Measurements from ENCODE around the gene MAP2K1.
A peak's percentile ranks its signal among the peaks of the same experiment; 100 is the strongest.

The MAP2K1 gene

DNA sequence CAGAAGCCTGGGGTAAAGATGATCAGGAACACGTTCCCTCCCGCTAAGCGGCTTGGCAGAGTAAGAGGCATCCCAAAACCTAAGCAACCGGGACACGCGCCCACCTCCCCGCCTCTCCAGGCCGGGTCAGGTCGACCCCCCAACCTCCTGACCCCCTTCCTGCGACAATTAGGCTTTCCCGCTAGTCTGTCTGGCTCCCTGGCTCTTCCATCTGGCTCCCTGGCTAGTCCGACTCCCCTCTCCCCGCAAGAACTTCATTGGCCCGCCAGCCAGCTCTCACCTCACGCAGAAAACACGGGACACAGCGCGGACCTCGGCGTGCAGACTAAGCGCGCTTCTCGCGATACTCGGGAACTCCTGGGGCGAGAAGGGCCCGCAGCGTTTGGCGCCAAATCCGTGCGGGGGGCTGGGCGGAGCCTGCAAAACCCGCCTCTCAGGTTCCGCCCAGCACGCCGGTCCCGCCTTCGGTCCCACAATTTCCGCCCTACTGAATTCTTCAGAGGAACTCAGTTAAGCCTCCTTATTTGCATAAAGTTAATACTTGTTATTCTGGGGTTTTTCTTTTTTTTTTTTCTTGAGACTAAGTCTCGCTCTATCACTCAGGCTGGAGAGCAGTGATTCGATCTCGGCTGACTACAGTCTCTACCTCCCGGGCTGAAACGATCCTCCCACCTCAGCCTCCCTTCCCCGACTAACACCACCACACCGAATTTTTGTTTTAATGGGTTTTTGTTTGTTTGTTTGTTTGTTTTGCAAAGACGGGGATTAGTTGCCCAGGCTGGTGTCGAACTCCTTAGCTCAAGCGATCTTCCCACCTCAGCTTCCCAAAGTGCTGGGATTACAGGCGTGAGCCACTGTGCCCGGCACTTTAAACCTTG lies 30.1 kb upstream of the MAP2K1 start, which contains the start of gene TIPIN (continued):
- TF ChIP-seq ZBTB7A (tag by site-specific recombination; IDR thresholded peaks at IDR 0.05; ENCODE audit: low read depth) = peak; percentile 86
- TF ChIP-seq, protein P1, sequence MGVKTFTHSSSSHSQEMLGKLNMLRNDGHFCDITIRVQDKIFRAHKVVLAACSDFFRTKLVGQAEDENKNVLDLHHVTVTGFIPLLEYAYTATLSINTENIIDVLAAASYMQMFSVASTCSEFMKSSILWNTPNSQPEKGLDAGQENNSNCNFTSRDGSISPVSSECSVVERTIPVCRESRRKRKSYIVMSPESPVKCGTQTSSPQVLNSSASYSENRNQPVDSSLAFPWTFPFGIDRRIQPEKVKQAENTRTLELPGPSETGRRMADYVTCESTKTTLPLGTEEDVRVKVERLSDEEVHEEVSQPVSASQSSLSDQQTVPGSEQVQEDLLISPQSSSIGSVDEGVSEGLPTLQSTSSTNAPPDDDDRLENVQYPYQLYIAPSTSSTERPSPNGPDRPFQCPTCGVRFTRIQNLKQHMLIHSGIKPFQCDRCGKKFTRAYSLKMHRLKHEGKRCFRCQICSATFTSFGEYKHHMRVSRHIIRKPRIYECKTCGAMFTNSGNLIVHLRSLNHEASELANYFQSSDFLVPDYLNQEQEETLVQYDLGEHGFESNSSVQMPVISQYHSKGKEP (tag by site-specific recombination; IDR thresholded peaks at IDR 0.05) = no peak
- TF ChIP-seq ZNF37A (tag by site-specific recombination; IDR thresholded peaks at IDR 0.05) = no peak
- TF ChIP-seq ZNF621 (tag by site-specific recombination; IDR thresholded peaks at IDR 0.05) = no peak
- peak; percentile 68 for TF ChIP-seq OVOL3 (tag by site-specific recombination; IDR thresholded peaks at IDR 0.05)
- TF ChIP-seq, protein P2, sequence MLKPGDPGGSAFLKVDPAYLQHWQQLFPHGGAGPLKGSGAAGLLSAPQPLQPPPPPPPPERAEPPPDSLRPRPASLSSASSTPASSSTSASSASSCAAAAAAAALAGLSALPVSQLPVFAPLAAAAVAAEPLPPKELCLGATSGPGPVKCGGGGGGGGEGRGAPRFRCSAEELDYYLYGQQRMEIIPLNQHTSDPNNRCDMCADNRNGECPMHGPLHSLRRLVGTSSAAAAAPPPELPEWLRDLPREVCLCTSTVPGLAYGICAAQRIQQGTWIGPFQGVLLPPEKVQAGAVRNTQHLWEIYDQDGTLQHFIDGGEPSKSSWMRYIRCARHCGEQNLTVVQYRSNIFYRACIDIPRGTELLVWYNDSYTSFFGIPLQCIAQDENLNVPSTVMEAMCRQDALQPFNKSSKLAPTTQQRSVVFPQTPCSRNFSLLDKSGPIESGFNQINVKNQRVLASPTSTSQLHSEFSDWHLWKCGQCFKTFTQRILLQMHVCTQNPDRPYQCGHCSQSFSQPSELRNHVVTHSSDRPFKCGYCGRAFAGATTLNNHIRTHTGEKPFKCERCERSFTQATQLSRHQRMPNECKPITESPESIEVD (tag by site-specific recombination; IDR thresholded peaks at IDR 0.05) = no peak
- no peak for TF ChIP-seq ZNF530 (tag by site-specific recombination; IDR thresholded peaks at IDR 0.05; ENCODE audit: low read depth)
- no peak for TF ChIP-seq SETDB1 (IDR thresholded peaks at IDR 0.05; ENCODE audit: insufficient read length, low read length)
- peak; percentile 66 for TF ChIP-seq ZBTB8A (tag by site-specific recombination; IDR thresholded peaks at IDR 0.05)
- TF ChIP-seq ZNF175 (tag by site-specific recombination; IDR thresholded peaks at IDR 0.05) = no peak
- no peak for TF ChIP-seq ZNF16 (tag by site-specific recombination; IDR thresholded peaks at IDR 0.05; ENCODE audit: low read depth)
- peak; percentile 90 for TF ChIP-seq ZNF660 (tag by site-specific recombination; IDR thresholded peaks at IDR 0.05)
- TF ChIP-seq GLI2 (tag by site-specific recombination; IDR thresholded peaks at IDR 0.05; ENCODE audit: borderline replicate concordance, low read depth) = no peak
- TF ChIP-seq, protein P3, sequence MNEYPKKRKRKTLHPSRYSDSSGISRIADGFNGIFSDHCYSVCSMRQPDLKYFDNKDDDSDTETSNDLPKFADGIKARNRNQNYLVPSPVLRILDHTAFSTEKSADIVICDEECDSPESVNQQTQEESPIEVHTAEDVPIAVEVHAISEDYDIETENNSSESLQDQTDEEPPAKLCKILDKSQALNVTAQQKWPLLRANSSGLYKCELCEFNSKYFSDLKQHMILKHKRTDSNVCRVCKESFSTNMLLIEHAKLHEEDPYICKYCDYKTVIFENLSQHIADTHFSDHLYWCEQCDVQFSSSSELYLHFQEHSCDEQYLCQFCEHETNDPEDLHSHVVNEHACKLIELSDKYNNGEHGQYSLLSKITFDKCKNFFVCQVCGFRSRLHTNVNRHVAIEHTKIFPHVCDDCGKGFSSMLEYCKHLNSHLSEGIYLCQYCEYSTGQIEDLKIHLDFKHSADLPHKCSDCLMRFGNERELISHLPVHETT (tag by site-specific recombination; IDR thresholded peaks at IDR 0.05) = peak; percentile 44
- TF ChIP-seq, protein P4, sequence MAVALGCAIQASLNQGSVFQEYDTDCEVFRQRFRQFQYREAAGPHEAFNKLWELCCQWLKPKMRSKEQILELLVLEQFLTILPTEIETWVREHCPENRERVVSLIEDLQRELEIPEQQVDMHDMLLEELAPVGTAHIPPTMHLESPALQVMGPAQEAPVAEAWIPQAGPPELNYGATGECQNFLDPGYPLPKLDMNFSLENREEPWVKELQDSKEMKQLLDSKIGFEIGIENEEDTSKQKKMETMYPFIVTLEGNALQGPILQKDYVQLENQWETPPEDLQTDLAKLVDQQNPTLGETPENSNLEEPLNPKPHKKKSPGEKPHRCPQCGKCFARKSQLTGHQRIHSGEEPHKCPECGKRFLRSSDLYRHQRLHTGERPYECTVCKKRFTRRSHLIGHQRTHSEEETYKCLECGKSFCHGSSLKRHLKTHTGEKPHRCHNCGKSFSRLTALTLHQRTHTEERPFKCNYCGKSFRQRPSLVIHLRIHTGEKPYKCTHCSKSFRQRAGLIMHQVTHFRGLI (tag by site-specific recombination; IDR thresholded peaks at IDR 0.05) = peak; percentile 38; the same call in 1 of the 2 replicates
- peak; percentile 94 for TF ChIP-seq ZNF501 (tag by site-specific recombination; IDR thresholded peaks at IDR 0.05)
- TF ChIP-seq ZNF843 (tag by site-specific recombination; IDR thresholded peaks at IDR 0.05) = peak; percentile 75
- TF ChIP-seq, protein P5, sequence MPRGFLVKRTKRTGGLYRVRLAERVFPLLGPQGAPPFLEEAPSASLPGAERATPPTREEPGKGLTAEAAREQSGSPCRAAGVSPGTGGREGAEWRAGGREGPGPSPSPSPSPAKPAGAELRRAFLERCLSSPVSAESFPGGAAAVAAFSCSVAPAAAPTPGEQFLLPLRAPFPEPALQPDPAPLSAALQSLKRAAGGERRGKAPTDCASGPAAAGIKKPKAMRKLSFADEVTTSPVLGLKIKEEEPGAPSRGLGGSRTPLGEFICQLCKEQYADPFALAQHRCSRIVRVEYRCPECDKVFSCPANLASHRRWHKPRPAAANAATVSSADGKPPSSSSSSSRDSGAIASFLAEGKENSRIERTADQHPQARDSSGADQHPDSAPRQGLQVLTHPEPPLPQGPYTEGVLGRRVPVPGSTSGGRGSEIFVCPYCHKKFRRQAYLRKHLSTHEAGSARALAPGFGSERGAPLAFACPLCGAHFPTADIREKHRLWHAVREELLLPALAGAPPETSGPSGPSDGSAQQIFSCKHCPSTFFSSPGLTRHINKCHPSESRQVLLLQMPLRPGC (tag by site-specific recombination; IDR thresholded peaks at IDR 0.05) = peak; percentile 37; the same call in 1 of the 2 replicates
- 0 out of 2 replicates have a peak, but pooled peaks have one; percentile 8 for TF ChIP-seq ZNF623 (tag by site-specific recombination; IDR thresholded peaks at IDR 0.05)
- peak; percentile 81; the same call in 1 of the 2 replicates for TF ChIP-seq ZNF610 (tag by site-specific recombination; IDR thresholded peaks at IDR 0.05; ENCODE audit: borderline replicate concordance)
- no peak for TF ChIP-seq ZNF48 (tag by site-specific recombination; IDR thresholded peaks at IDR 0.05)
- TF ChIP-seq, protein P6, sequence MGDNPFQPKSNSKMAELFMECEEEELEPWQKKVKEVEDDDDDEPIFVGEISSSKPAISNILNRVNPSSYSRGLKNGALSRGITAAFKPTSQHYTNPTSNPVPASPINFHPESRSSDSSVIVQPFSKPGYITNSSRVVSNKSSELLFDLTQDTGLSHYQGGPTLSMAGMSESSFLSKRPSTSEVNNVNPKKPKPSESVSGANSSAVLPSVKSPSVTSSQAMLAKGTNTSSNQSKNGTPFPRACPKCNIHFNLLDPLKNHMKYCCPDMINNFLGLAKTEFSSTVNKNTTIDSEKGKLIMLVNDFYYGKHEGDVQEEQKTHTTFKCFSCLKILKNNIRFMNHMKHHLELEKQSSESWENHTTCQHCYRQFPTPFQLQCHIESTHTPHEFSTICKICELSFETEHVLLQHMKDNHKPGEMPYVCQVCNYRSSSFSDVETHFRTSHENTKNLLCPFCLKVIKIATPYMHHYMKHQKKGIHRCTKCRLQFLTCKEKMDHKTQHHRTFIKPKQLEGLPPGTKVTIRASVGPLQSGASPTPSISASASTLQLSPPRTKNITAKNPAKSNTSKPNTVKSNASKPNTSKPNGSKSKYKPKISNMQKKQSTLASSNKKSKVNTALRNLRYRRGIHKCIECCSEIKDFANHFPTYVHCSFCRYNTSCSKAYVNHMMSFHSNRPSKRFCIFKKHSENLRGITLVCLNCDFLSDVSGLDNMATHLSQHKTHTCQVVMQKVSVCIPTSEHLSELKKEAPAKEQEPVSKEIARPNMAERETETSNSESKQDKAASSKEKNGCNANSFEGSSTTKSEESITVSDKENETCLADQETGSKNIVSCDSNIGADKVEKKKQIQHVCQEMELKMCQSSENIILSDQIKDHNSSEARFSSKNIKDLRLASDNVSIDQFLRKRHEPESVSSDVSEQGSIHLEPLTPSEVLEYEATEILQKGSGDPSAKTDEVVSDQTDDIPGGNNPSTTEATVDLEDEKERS (tag by site-specific recombination; IDR thresholded peaks at IDR 0.05) = peak; percentile 71
- TF ChIP-seq SP7 (tag by site-specific recombination; IDR thresholded peaks at IDR 0.05) = peak; percentile 80
- peak; percentile 69; the same call in 1 of the 2 replicates for TF ChIP-seq ZNF324 (tag by site-specific recombination; IDR thresholded peaks at IDR 0.05)
- TF ChIP-seq ZFP3 (tag by site-specific recombination; IDR thresholded peaks at IDR 0.05; ENCODE audit: low read depth) = no peak
- TF ChIP-seq OSR2 (tag by site-specific recombination; IDR thresholded peaks at IDR 0.05) = no peak
- no peak for TF ChIP-seq ZNF140 (tag by site-specific recombination; IDR thresholded peaks at IDR 0.05)
